SKM-1 (cell line): Measurements from ENCODE around the gene LEMD1.
"Not testable (repeated sequence)": the region's sequence is repeated elsewhere in the genome, so short reads cannot be mapped to it uniquely, and the experiment has no call there.

Experiments used
- DNase-seq: peaks from one replicate; lab custom pipeline; 2025; ENCODE audit not compliant: unreplicated experiment; lab: John Stamatoyannopoulos, UW

Gene LEMD1

GRCh38 chr1:205382561-205382960 is 39.3 kb downstream of the LEMD1 start:
- no peak for DNase-seq

DNA sequence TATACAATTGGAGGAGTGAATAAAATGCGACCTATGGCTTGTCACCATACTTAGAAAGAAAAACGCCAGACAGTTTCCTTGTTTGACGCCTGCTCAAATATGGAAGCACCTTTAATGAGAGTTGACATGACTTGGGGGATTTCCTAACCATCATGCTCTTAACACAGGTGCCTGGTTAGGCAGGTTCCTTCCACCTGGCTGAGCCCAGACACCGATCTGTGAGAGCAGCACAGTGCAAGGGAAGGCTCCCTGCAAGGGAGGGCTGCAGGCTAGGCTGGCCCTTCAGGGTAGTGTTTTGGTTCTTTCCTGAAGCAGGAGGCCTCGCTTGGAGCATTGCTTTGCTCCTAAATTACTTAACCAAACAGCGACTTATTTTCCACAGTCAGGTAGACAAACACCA is 40.6 kb downstream of the LEMD1 start:
- DNase-seq = no peak

DNA sequence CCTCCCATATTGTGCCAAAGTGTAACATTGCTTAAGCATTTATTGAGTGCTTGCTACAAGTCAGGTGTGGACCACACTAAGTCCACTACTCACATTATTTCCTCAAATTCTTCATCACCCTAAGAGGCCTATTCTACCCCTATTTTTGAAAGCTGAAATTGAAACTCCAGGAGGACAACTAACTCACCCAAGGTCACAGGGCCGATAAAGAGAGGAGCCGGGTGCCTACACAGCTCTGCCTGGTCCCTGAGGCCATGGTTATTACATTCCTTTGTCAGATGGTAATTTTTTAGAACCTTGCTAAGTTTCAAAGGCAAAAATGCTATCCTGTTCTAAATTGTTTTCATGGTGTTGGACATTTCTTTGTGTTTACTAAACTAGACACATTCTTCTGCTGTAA is 41.0 kb downstream of the LEMD1 start:
- no peak for DNase-seq

GRCh38 chr1:205379056-205379455 is 42.8 kb downstream of the LEMD1 start:
- no peak for DNase-seq

- DNase-seq = no peak
Measured at GRCh38 chr1:205377355-205377754, 44.5 kb downstream of the LEMD1 start.

DNA sequence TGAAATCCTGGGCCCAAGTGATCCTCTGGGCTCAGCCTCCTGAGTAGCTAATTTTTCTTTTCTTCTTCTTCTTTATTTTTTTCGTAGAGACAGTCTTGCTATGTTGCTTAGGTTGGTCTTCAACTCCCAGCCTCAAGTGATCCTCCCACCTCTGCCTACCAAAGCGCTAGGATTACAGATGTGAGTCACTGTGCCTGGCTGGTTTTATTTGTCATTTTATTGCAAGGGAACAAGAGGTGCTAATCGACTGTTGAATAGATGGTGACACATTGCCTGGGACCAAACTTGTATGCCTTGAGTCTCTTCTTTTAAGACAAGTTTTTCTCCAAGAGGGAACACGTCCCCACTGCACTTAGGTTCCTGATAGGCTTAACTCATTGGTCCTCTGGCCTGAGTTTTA is 45.1 kb downstream of the LEMD1 start:
- DNase-seq = no peak

DNA sequence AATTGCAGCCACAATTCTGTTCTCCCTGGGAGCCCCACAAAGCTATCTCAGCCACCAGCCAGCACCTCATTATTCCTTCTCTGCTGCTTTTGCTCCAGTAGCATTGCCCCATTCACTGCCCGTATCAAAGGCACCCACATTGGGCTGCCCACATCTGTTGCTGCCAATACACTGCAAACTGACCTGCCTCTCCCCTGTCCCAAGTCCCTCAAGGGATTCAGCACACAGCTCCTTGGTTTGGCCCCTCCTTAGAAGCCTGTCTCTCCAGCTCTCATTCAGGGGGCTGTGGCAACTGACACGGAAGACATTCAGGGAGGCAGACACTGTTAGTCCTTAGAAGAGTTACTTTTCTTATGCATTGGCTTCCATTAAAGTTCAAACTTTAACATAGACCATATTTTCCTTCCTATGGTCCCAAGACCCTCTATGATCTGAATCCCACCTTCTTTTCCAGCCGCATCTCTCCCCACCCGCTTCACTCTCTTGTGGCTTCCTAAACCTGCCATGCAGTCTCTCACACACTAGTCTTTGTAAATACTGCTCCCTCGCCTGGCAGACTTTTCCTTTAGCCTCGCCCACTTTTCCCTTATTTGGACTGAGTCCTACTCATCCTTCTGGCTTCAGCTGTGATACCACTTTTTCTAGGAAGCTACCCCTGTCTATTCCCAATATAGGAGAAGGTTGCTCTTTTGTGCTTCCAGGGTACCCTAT is 45.9 kb downstream of the LEMD1 start:
- DNase-seq = no peak

GRCh38 chr1:205374210-205375078 is 47.4 kb downstream of the LEMD1 start:
- DNase-seq = no peak

DNA sequence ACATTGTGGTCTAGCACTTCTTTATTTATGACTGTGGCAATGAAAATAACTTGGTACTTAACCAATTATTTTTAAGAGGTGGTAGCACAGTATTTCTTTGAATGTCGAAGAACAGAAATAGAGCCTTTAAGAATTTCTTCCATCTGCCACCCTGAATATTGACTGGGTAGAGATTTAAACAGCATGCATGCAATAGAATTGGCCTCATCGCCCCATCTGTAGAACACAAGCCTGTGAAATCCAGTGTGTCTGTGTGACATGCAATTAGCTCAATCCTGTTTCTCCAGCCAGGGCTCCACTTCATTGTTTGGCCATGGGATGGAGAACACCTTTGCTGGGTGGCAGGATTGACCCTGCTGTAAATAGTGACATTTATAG is 48.1 kb downstream of the LEMD1 start:
- DNase-seq = no peak

GRCh38 chr1:205373022-205373797 is 48.6 kb downstream of the LEMD1 start:
- DNase-seq = no peak

DNA sequence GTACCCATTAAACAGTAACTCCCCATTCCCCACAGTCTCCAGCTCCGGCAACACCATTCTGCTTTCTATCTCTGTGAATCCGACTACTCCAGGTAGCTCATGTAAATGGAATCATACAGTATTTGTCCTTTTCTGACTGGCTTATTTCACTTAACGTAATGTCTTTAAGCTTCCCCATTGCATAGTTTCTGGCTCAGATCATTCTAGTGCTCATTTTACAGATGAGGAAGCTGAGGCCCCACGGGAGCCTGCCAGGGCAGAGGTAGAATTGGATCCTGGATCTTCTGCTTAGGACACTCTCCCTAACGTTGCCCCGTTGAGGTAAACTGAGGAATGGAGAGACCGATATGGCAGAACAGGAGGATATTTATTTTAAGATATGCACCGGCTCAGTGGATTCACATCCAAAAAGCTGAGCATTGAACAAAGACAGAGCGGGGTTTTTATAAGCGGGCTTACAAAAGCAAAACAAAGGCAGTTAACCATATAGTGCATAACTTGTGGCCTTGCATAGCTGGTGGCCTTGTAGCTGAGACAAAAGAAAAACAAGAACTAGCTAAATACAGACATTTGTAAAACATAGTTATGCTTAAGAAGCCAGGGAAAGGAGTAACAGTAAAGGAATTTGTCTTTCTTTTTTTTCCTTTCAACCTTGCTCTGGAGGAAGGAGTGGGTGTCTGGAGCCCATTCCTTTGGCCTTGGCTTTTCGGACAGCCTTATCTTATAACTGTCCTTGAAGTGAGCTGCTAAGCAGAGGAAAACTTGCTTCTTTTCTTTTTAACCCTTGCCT is 49.8 kb downstream of the LEMD1 start:
- no peak for DNase-seq

GRCh38 chr1:205370780-205371179 is 51.1 kb downstream of the LEMD1 start:
- DNase-seq = no peak

DNA sequence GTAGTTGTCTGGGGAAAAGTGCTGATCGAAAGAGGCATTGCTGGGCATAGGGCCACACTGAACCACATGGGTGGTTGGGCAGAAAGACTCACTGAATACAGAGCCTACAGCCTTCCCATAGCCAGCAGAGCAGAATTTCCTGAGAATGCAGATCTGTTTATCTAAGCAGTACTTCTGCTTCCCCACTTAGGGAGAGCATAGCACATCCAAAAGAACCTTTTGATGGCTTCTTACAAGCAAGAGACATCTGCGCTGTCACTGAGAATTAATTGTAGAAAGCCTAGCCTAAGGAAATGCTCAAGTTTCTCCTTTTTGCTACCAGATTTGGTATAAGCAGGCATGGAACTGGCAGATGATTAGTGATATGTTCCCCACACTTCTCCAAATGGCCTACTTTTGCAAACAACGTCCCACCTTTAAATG is 52.1 kb downstream of the LEMD1 start:
- DNase-seq = no peak

GRCh38 chr1:205368478-205368877 is 53.4 kb downstream of the LEMD1 start:
- DNase-seq = no peak

DNA sequence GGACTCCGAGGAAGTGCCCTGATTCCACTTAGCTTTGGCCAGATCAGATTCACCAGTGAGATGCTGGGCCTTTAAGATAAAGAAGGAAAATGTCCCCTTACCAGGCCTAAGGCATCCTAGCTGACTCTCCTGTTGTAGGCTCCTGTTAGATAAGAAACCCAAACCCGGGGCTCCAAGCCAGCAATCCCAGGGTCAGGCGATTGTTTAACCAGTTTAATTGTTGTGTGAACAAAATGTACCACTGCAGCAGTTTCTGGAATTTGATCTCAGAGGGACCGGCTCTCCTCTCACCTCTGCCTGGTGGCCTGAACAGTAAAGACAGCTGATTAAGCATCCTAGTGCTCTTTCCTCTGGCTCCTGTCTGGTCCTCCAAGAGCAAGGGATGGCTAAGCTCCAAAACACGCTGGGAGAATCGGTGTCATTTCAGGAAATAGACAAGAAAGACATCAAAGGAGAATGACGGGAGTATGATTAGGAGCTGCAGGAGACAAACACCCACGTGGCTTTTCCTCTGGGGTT is 55.9 kb downstream of the LEMD1 start:
- DNase-seq = no peak

GRCh38 chr1:205365086-205365485 is 56.8 kb downstream of the LEMD1 start:
- DNase-seq = not testable (repeated sequence)

DNA sequence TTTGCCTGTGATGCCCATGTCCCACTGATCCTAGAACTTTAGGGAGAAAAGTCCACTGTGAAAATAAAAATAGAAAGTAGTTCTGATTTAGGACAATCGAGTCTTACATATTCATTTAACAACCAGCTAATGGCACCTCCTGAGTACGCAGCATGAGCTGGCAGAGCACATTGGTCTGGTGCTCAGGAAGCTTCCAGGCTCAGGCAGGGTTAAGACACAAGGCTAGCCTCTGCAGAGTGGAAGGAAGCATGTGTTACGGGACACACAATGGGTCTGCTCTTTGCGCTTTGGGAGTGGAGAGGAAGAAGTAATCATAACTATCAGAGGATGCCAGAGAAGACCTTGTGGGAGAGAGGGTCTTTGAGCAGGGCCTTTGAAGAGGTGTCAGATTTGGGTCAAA is 61.0 kb downstream of the LEMD1 start:
- DNase-seq = no peak

GRCh38 chr1:205359771-205360565 is 61.9 kb downstream of the LEMD1 start:
- no peak for DNase-seq

- DNase-seq = no peak
Measured at GRCh38 chr1:205358579-205358978, 63.3 kb downstream of the LEMD1 start.

GRCh38 chr1:205357567-205357966 is 64.3 kb downstream of the LEMD1 start:
- DNase-seq = no peak
